Measurements from ENCODE around the gene P3H1.

- no peak for TF ChIP-seq CTCF (IDR thresholded peaks at IDR 0.05)
- TF ChIP-seq POLR2A (IDR thresholded peaks at IDR 0.05), result no peak
These were observed 8.9 kb downstream of the P3H1 start for GRCh38 chr1:42757892-42758275.

Data from adrenal gland (tissue), 5 donors.